Hematopoietic multipotent progenitor cell (in vitro differentiated cells): ENCODE results near the gene SLC4A1. TPM values are rescaled to one million over a fixed set of nuclear protein-coding genes. Genes with fewer than 3 reads are reported as not detected.

Experiments
- DNase-seq, 3 donors: peaks; one replicate each; pipeline ENCODE4 v3.0.0-alpha.2; 2011 to 2015; ENCODE audit warnings: low read depth in 2 of 3, low spot score in 2 of 3
- total RNA-seq: library from RNA; depleted of rRNA; stranded (reverse); fragments of >200 nt; gene quantifications from one replicate; pipeline ENCODE4 v1.2.3, GENCODE V29; 2012

Gene SLC4A1
- total RNA-seq = 0.81 TPM

GRCh38 chr17:44267818-44268490, at the start of gene SLC4A1:
Gene SLC4A1, minus strand, starts transcription at chr17:44268135. Its CDS starts 5,269 bp downstream, at chr17:44262866.
- DNase-seq = no peak

- DNase-seq = no peak
Measured at GRCh38 chr17:44317545-44317944, 49.6 kb upstream of the SLC4A1 start.

- no peak for DNase-seq
Measured at GRCh38 chr17:44315760-44316731, 48.1 kb upstream of the SLC4A1 start.

- DNase-seq = peak in 1 of 3 donors; percentile 51
Measured at GRCh38 chr17:44314869-44315661, 47.1 kb upstream of the SLC4A1 start.

- no peak for DNase-seq
Measured at GRCh38 chr17:44314524-44314868, 46.6 kb upstream of the SLC4A1 start.

GRCh38 chr17:44314031-44314430, 46.1 kb upstream of the SLC4A1 start:
- no peak for DNase-seq

- DNase-seq = no peak
Measured at GRCh38 chr17:44312396-44313104, 44.6 kb upstream of the SLC4A1 start.

- no peak for DNase-seq
Measured at GRCh38 chr17:44311562-44312181, 43.7 kb upstream of the SLC4A1 start.

- no peak for DNase-seq
Measured at GRCh38 chr17:44310609-44311376, 42.9 kb upstream of the SLC4A1 start.

GRCh38 chr17:44310188-44310587, 42.3 kb upstream of the SLC4A1 start:
- no peak for DNase-seq

GRCh38 chr17:44309472-44309871, 41.5 kb upstream of the SLC4A1 start:
- no peak for DNase-seq

- peak in 1 of 3 donors; percentile 13 for DNase-seq
Measured at GRCh38 chr17:44308865-44309264, 40.9 kb upstream of the SLC4A1 start.

GRCh38 chr17:44308320-44308818, 40.4 kb upstream of the SLC4A1 start, which contains the start of gene RUNDC3A:
Gene RUNDC3A, plus strand, starts transcription at chr17:44308601. Its CDS starts 232 bp downstream, at chr17:44308833.
- peak; percentile 75 to 91 (median 89) for DNase-seq

GRCh38 chr17:44307387-44308186, 39.7 kb upstream of the SLC4A1 start:
- peak in 1 of 3 donors; percentile 12 for DNase-seq

- no peak for DNase-seq
Measured at GRCh38 chr17:44304651-44305050, 36.7 kb upstream of the SLC4A1 start.

- DNase-seq = no peak
Measured at GRCh38 chr17:44297975-44298374, 30.0 kb upstream of the SLC4A1 start.

- no peak for DNase-seq
Measured at GRCh38 chr17:44293509-44294226, 25.7 kb upstream of the SLC4A1 start.
